GM12878 (cell line): Measurements from ENCODE around the gene CD300A. TPM values are rescaled to one million over a fixed set of nuclear protein-coding genes. Genes with fewer than 3 reads are reported as not detected.

Source experiments
- ATAC-seq: fragments of 200-7000 bp; cut with Tn5 transposase; 3 replicates; pipeline ENCODE4 v1.9.1; 2020; ENCODE audit warnings: mild to moderate bottlenecking, moderate library complexity
- BruUV-seq: library from RNA; stranded (reverse); fragments of 400-500 nt; replicated peaks from 2 replicates; lab custom pipeline; 2021; lab: Mats Ljungman, UMichigan
- CTCF ChIA-PET: fragments of 300-600 bp; sonication (Branson Sonifier 250); formaldehyde crosslinking; extraction: SDS; loops from one replicate; lab custom pipeline; 2021; ENCODE audit warnings: inconsistent platforms; lab: Yijun Ruan, JAX
- POLR2A ChIA-PET: fragments of 350-600 bp; formaldehyde crosslinking; extraction: SDS; loops from one replicate; lab custom pipeline; 2021; ENCODE audit warnings: inconsistent platforms; lab: Charles Lee
- RAD21 ChIA-PET: fragments of 300-600 bp; sonication (Branson Sonifier 250); formaldehyde crosslinking; loops from one replicate; lab custom pipeline; 2023; ENCODE audit warnings: antibody characterized with exemption; ENCODE audit not compliant: unreplicated experiment; lab: Charles Lee
- SMC1A ChIA-PET: fragments of 300-600 bp; sonication (Branson Sonifier 250); formaldehyde crosslinking; loops from one replicate; lab custom pipeline; 2023; ENCODE audit not compliant: unreplicated experiment, uncharacterized antibody; lab: Charles Lee
- DNase-seq: peaks from one replicate; pipeline ENCODE4 v3.0.0-alpha.2; 2011; ENCODE audit warnings: low read depth, low spot score
- FAIRE-seq: peaks from 3 replicates; lab custom pipeline; 2011; peaks lifted over from hg19 to GRCh38; lab: Jason Lieb, UNC
- H2AFZ ChIP-seq: 2 replicates; pipeline ENCODE4 v1.6.0; 2011; ENCODE audit warnings: low read depth, low read length, control low read depth; ENCODE audit not compliant: control insufficient read depth
- H3K27ac ChIP-seq: 2 replicates; pipeline ENCODE4 v1.5.1; 2011; ENCODE audit warnings: control low read depth; ENCODE audit not compliant: control insufficient read depth, insufficient read depth
- H3K27me3 ChIP-seq, 2 experiments: replicated peaks in 1 of 2; 2 replicates each; pipeline versions ENCODE4 v1.6.0 to v1.6.1; 2011; ENCODE audit warnings: low read length in 1 of 2; ENCODE audit not compliant: control insufficient read depth in 2 of 2, insufficient read depth in 2 of 2
- H3K36me3 ChIP-seq, 2 experiments: 2 replicates each; pipeline ENCODE4 v1.5.1; 2011; ENCODE audit warnings: low read length in 1 of 2; ENCODE audit not compliant: control insufficient read depth in 2 of 2, insufficient read depth in 2 of 2
- H3K4me1 ChIP-seq: 2 replicates; pipeline ENCODE4 v1.6.1; 2011; ENCODE audit warnings: mild to moderate bottlenecking, low read length, moderate library complexity, mixed read lengths; ENCODE audit not compliant: control insufficient read depth, insufficient read depth
- H3K4me2 ChIP-seq: 2 replicates; pipeline ENCODE4 v1.6.0; 2011; ENCODE audit warnings: control low read depth; ENCODE audit not compliant: control insufficient read depth, insufficient read depth
- H3K4me3 ChIP-seq: fragments of 200-600 bp; sonication (generic); 2 replicates; pipeline ENCODE4 v1.5.1; 2016
- H3K79me2 ChIP-seq: 2 replicates; pipeline ENCODE4 v1.6.0; 2011; ENCODE audit warnings: low read length; ENCODE audit not compliant: control insufficient read depth, insufficient read depth
- H3K9ac ChIP-seq: 2 replicates; pipeline ENCODE4 v1.8.0; 2011; ENCODE audit warnings: low read length, control low read depth, mixed read lengths; ENCODE audit not compliant: control insufficient read depth, insufficient read depth
- H3K9me3 ChIP-seq: replicated peaks from 3 replicates; pipeline ENCODE4 v1.5.1; 2011; ENCODE audit warnings: mild to moderate bottlenecking, low read length; ENCODE audit not compliant: control insufficient read depth, insufficient read depth
- H4K20me1 ChIP-seq: 2 replicates; pipeline ENCODE4 v1.6.0; 2011; ENCODE audit not compliant: control insufficient read depth, insufficient read depth
- HSF1 ChIP-seq: fragments of 150-350 bp; IDR thresholded peaks from 2 replicates; pipeline ENCODE4 v1.6.1; 2014; ENCODE audit warnings: mild to moderate bottlenecking, low read depth, low read length
- IKZF2 ChIP-seq, 2 experiments: fragments of 450-650 bp; IDR thresholded peaks; 2 replicates each; pipeline ENCODE4 v1.6.1; 2017; ENCODE audit warnings: mild to moderate bottlenecking in 2 of 2, moderate library complexity in 2 of 2
- MEF2A ChIP-seq: IDR thresholded peaks from 2 replicates; pipeline ENCODE4 v1.6.1; 2011; ENCODE audit warnings: low read depth, mild to moderate bottlenecking, low read length, moderate library complexity; ENCODE audit not compliant: insufficient read depth
- PBX3 ChIP-seq: IDR thresholded peaks from 2 replicates; pipeline ENCODE4 v1.6.1; 2011; ENCODE audit warnings: mild to moderate bottlenecking, low read depth, low read length, moderate library complexity; ENCODE audit not compliant: insufficient replicate concordance
- SIX5 ChIP-seq: IDR thresholded peaks from 2 replicates; pipeline ENCODE4 v1.6.1; 2011; ENCODE audit warnings: mild to moderate bottlenecking, low read depth, low read length, moderate library complexity; ENCODE audit not compliant: severe bottlenecking
- ZBTB33 ChIP-seq: fragments of 450-650 bp; IDR thresholded peaks from 2 replicates; pipeline ENCODE4 v1.6.1; 2017; ENCODE audit warnings: mild to moderate bottlenecking
- ZBTB4 ChIP-seq: fragments of 450-650 bp; formaldehyde crosslinking; IDR thresholded peaks from 2 replicates; pipeline ENCODE4 v1.4.0; 2022; ENCODE audit warnings: mild to moderate bottlenecking, moderate library complexity
- ZNF217 ChIP-seq: fragments of 450-650 bp; IDR thresholded peaks from 2 replicates; pipeline ENCODE4 v1.6.1; 2017; ENCODE audit warnings: antibody characterized with exemption, mild to moderate bottlenecking
- WGBS: methylation state at CpG from one replicate; pipeline ENCODE4 v1.1.6; 2016; ENCODE audit warnings: low lambda C conversion rate; ENCODE audit not compliant: insufficient replicate concordance, insufficient coverage; ENCODE audit errors: missing lambda C conversion rate; 5-methylcytosine and 5-hydroxymethylcytosine counted together
- in situ Hi-C: fragments of 300-500 bp; cut with MboI; formaldehyde crosslinking; loops from 9 replicates; pipeline ENCODE4 v1.14.3; 2018; ENCODE audit warnings: mixed read lengths
- intact Hi-C: fragments of 100-400 bp; cut with micrococcal nuclease; formaldehyde crosslinking; loops from one replicate; pipeline ENCODE4 v1.14.2; 2022; ENCODE audit not compliant: unreplicated experiment
- polyA plus RNA-seq, 11 experiments: library from polyadenylated mRNA; depleted of rRNA in 4 of 11; unstranded in 6 of 11; stranded (reverse) in 5 of 11; fragments of >200 nt; fragmentation: Nextera tagmentation in 4 of 11; fragmentation: Illumina TruSeq in 1 of 11; extraction: Ambion mirVana in 4 of 11; extraction: Trizol in 1 of 11; gene quantifications; 1 replicate in 1 of 11; 2 replicates in 10 of 11; pipeline versions ENCODE4 v1.2.1 to v1.2.3, GENCODE V29; 2011 to 2016; ENCODE audit warnings: inconsistent platforms in 2 of 11, missing spikeins in 2 of 11, low read depth in 1 of 11
- total RNA-seq, 4 experiments: library from RNA; depleted of rRNA in 3 of 4; stranded (reverse); fragments of >200 nt in 3 of 4; fragmentation: Illumina TruSeq in 1 of 4; extraction: Trizol in 1 of 4; gene quantifications; 2 replicates each; pipeline versions ENCODE4 v1.2.1 to v1.2.3, GENCODE V29; 2013 to 2021

Gene CD300A
- total and polyA plus RNA-seq, 10 of the 15 experiments (the other 5 are each of a cell fraction or from before 2014, with no cell fraction given): 10.6 to 128 (median 36.1) TPM

GRCh38 chr17:74520016-74520434 is 53.6 kb downstream of the CD300A start (continued):
- peak in 1 of 2 experiments; percentile 42; a peak in 2 of 4 replicates for TF ChIP-seq IKZF2 (IDR thresholded peaks at IDR 0.05)

GRCh38 chr17:74520790-74521480 is 54.5 kb downstream of the CD300A start:
- ATAC-seq: no peak
- Histone ChIP-seq H3K4me1 (peaks cover 10% of the 10 kb centered on the region), H3K27ac (no peak overlapping the region), H3K4me3 (no peak overlapping the region), H3K4me2 (no peak overlapping the region), H3K9ac (no peak overlapping the region), H2AFZ (no peak overlapping the region), H3K79me2 (no peaks in the 10 kb centered on the region), H3K36me3 (no peaks in the 10 kb centered on the region), H3K27me3 (no peaks in the 10 kb centered on the region; a peak in 1 of 4 replicates), H4K20me1 (no peaks in the 10 kb centered on the region), H3K9me3 (no peaks in the 10 kb centered on the region; the same call in 2 of the 3 replicates)
- in situ Hi-C loops: no loop called here
- WGBS: 77% methylated on average over 21 of the region's 21 CpGs
- intact Hi-C loops: no loop called here
- FAIRE-seq: no peak
- RAD21 ChIA-PET: interaction anchor here (0.6 to 1.2 kb wide), 4 partner anchors 8 to 234 kb away, joined by 3 to 7 read pairs (median 4); no protein-coding TSS in a partner anchor
- POLR2A ChIA-PET: no interaction called here
- SMC1A ChIA-PET: interaction anchor here (0.7 to 4.0 kb wide), 7 partner anchors 9 to 142 kb away, joined by 3 to 21 read pairs (median 4); partner anchors contain the start of gene CD300LB
- no TSS peak for BruUV-seq
- no peak for TF ChIP-seq PBX3
- TF ChIP-seq ZNF217: 0 out of 2 replicates have a peak, but pooled peaks have one; percentile 5
- TF ChIP-seq MEF2A: no peak
- no peak for TF ChIP-seq HSF1
- no peak for TF ChIP-seq SIX5
- no peak for TF ChIP-seq ZBTB4 (CRISPR knock-in tag)
- no peak for TF ChIP-seq ZBTB33
- CTCF ChIA-PET: interaction anchor here (0.6 to 2.1 kb wide), 6 partner anchors 8 to 312 kb away, joined by 3 to 14 read pairs (median 3); partner anchors contain the start of genes CD300LB and GPR142
- no peak for DNase-seq
